HepG2 (cell line): ENCODE results near the gene CADPS2. TPM values are rescaled to one million over a fixed set of nuclear protein-coding genes. Genes with fewer than 3 reads are reported as not detected.

Experiments
- ATAC-seq: fragments of 200-7000 bp; cut with Tn5 transposase; 3 replicates; pipeline ENCODE4 v1.9.1; 2020; ENCODE audit warnings: mild to moderate bottlenecking, moderate library complexity
- BruUV-seq: library from RNA; stranded (reverse); fragments of 400-500 nt; replicated peaks from 2 replicates; lab custom pipeline; 2021; lab: Mats Ljungman, UMichigan
- CTCF ChIA-PET: fragments of 300-600 bp; formaldehyde crosslinking; extraction: SDS; loops from one replicate; lab custom pipeline; 2021; ENCODE audit warnings: low total read pairs, inconsistent platforms, low intra/inter-chr PET ratio; lab: Yijun Ruan, JAX
- POLR2A ChIA-PET: fragments of 350-600 bp; sonication (Branson Sonifier 250); formaldehyde crosslinking; loops from one replicate; lab custom pipeline; 2020; ENCODE audit warnings: antibody characterized with exemption, inconsistent platforms; lab: Yijun Ruan, JAX
- DNase-seq: peaks from one replicate; pipeline ENCODE4 v3.0.0-alpha.2; 2015; ENCODE audit warnings: low spot score
- FAIRE-seq: peaks from 3 replicates; lab custom pipeline; 2011; peaks lifted over from hg19 to GRCh38; lab: Jason Lieb, UNC
- H2AFZ ChIP-seq: one replicate; pipeline ENCODE4 v1.6.1; 2011; ENCODE audit warnings: low read length, inconsistent platforms
- H3K27ac ChIP-seq: fragments of 300-600 bp; 3 replicates; pipeline ENCODE4 v1.8.0; 2011; ENCODE audit warnings: mixed run types, mild to moderate bottlenecking, mixed read lengths, low read length, inconsistent platforms; ENCODE audit not compliant: insufficient read depth; ENCODE audit errors: extremely low read length
- H3K27me3 ChIP-seq, 2 experiments: fragments of 200-600 bp in 1 of 2; 2 replicates in 1 of 2; 3 replicates in 1 of 2; pipeline versions ENCODE4 v1.6.0 to v1.8.0; 2011; ENCODE audit warnings: low read length in 2 of 2, mild to moderate bottlenecking in 2 of 2, moderate library complexity in 2 of 2, inconsistent platforms in 1 of 2; ENCODE audit not compliant: insufficient read depth in 2 of 2, control insufficient read depth in 1 of 2
- H3K36me3 ChIP-seq, 2 experiments: fragments of 200-600 bp in 1 of 2; replicated peaks in 1 of 2; 2 replicates in 1 of 2; 3 replicates in 1 of 2; pipeline versions ENCODE4 v1.5.1 to v1.8.0; 2011; ENCODE audit warnings: low read length in 2 of 2, inconsistent platforms in 1 of 2; ENCODE audit not compliant: insufficient read depth in 2 of 2, control insufficient read depth in 1 of 2
- H3K4me1 ChIP-seq: 2 replicates; pipeline ENCODE4 v1.5.1; 2012; ENCODE audit warnings: low read length, inconsistent platforms; ENCODE audit not compliant: insufficient read depth
- H3K4me2 ChIP-seq: 2 replicates; pipeline ENCODE4 v1.6.0; 2011; ENCODE audit warnings: low read depth, low read length, inconsistent platforms
- H3K4me3 ChIP-seq, 3 experiments: fragments of 200-600 bp in 1 of 3; sonication (generic), shearing (Covaris generic) in 1 of 3; replicated peaks in 1 of 3; 2 replicates each; pipeline ENCODE4 v1.5.1; 2011 to 2016; ENCODE audit warnings: low read length in 3 of 3, inconsistent platforms in 2 of 3, low read depth in 2 of 3, mild to moderate bottlenecking in 2 of 3, control low read depth in 1 of 3, mixed read lengths in 1 of 3; ENCODE audit not compliant: insufficient read depth in 1 of 3
- H3K79me2 ChIP-seq: one replicate; pipeline ENCODE4 v1.6.1; 2011; ENCODE audit warnings: low read length, inconsistent platforms; ENCODE audit not compliant: insufficient read depth
- H3K9ac ChIP-seq: 2 replicates; pipeline ENCODE4 v1.6.0; 2011; ENCODE audit warnings: mild to moderate bottlenecking, low read depth, low read length, inconsistent platforms; ENCODE audit not compliant: insufficient read depth
- H3K9me3 ChIP-seq: 2 replicates; pipeline ENCODE4 v1.5.1; 2012; ENCODE audit warnings: mild to moderate bottlenecking, low read length
- H4K20me1 ChIP-seq: 2 replicates; pipeline ENCODE4 v1.6.0; 2011; ENCODE audit warnings: inconsistent platforms, mild to moderate bottlenecking, low read length, moderate library complexity; ENCODE audit not compliant: insufficient read depth
- CCAR2 ChIP-seq: fragments of 200-400 bp; formaldehyde crosslinking; optimal IDR thresholded peaks from 2 replicates; pipeline ENCODE3; 2018; ENCODE audit warnings: low read depth, mild to moderate bottlenecking, low read length, moderate library complexity
- DR1 ChIP-seq: sonication (generic); formaldehyde crosslinking; IDR thresholded peaks from 2 replicates; pipeline ENCODE4 v1.8.0; 2021; ENCODE audit warnings: mild to moderate bottlenecking, missing genetic modification reagents, inconsistent platforms
- GMEB1 ChIP-seq: sonication (generic); formaldehyde crosslinking; IDR thresholded peaks from 2 replicates; pipeline ENCODE4 v1.5.1; 2020; ENCODE audit warnings: missing genetic modification reagents, mild to moderate bottlenecking, borderline replicate concordance
- KDM4B ChIP-seq: sonication (generic); formaldehyde crosslinking; IDR thresholded peaks from 2 replicates; pipeline ENCODE4 v1.4.0; 2020; ENCODE audit warnings: missing genetic modification reagents
- MAFK ChIP-seq, 2 experiments: IDR thresholded peaks in 1 of 2; conservative IDR thresholded peaks in 1 of 2; 2 replicates each; pipeline ENCODE4 v1.6.1; 2011; ENCODE audit warnings: improper control_type of control experiment in 2 of 2, low read length in 2 of 2
- MYPOP ChIP-seq: sonication (generic); formaldehyde crosslinking; IDR thresholded peaks from 2 replicates; pipeline ENCODE4 v1.8.1; 2023; ENCODE audit warnings: mild to moderate bottlenecking, moderate library complexity, missing genetic modification reagents
- ZNF138 ChIP-seq: sonication (generic); formaldehyde crosslinking; IDR thresholded peaks from 2 replicates; pipeline ENCODE4 v1.5.0; 2020; ENCODE audit warnings: mild to moderate bottlenecking, low read depth, missing genetic modification reagents
- ZNF354B ChIP-seq: sonication (generic); formaldehyde crosslinking; IDR thresholded peaks from 2 replicates; pipeline ENCODE4 v1.8.0; 2022; ENCODE audit warnings: mild to moderate bottlenecking, missing genetic modification reagents
- ZNF430 ChIP-seq: sonication (generic); formaldehyde crosslinking; IDR thresholded peaks from 2 replicates; pipeline ENCODE4 v1.9.0; 2021; ENCODE audit warnings: mild to moderate bottlenecking, missing genetic modification reagents
- ZNF7 ChIP-seq: IDR thresholded peaks from 2 replicates; pipeline ENCODE4 v1.6.1; 2016; ENCODE audit warnings: missing biosample characterization, missing genetic modification reagents
- ZNF770 ChIP-seq: sonication (generic); formaldehyde crosslinking; IDR thresholded peaks from 2 replicates; pipeline ENCODE4 v1.5.0; 2020; ENCODE audit warnings: mild to moderate bottlenecking, missing genetic modification reagents
- WGBS: methylation state at CpG from one replicate; pipeline ENCODE4 v1.1.6; 2017; ENCODE audit warnings: low lambda C conversion rate; 5-methylcytosine and 5-hydroxymethylcytosine counted together
- in situ Hi-C: cut with HindIII; loops from 2 replicates; pipeline ENCODE4 v1.10.0; 2017; ENCODE audit warnings: low pct_unique_long_range_greater_than_20kb; ENCODE audit not compliant: extremely low pct_ligation_motif_present
- intact Hi-C: fragments of 100-400 bp; cut with micrococcal nuclease; formaldehyde crosslinking; loops from one replicate; pipeline ENCODE4 v1.10.0; 2022; ENCODE audit not compliant: unreplicated experiment
- polyA plus RNA-seq, 8 experiments: library from polyadenylated mRNA; depleted of rRNA in 3 of 8; stranded (reverse) in 7 of 8; unstranded in 1 of 8; fragments of >200 nt; fragmentation: Illumina TruSeq in 4 of 8; extraction: Trizol in 4 of 8; gene quantifications; 2 replicates each; pipeline versions ENCODE4 v1.2.1 to v1.2.3, GENCODE V29; 2011 to 2016; ENCODE audit warnings: low read depth in 4 of 8, missing spikeins in 1 of 8, mixed read lengths in 1 of 8; ENCODE audit not compliant: insufficient read depth in 1 of 8
- total RNA-seq, 5 experiments: library from RNA; depleted of rRNA; stranded (reverse); fragments of >200 nt; fragmentation: Illumina TruSeq; extraction: Trizol; gene quantifications; 2 replicates each; pipeline ENCODE4 v1.2.3, GENCODE V29; 2016; ENCODE audit warnings: low read depth in 1 of 5

CADPS2 gene
- total and polyA plus RNA-seq, 2 of the 13 experiments (the other 11 are each of a cell fraction or from before 2014, with no cell fraction given), result 17.6 to 43.8 TPM

- intact Hi-C loops, result no loop called here
- no peaks in the 10 kb centered on the region for H3K36me3 ChIP-seq
- no peak overlapping the region for H3K4me3 ChIP-seq
- no peaks in the 10 kb centered on the region for H4K20me1 ChIP-seq
- in situ Hi-C loops, result no loop called here
- 100% methylated on average over 1 of the region's 1 CpG for WGBS
- no peaks in the 10 kb centered on the region for H3K27me3 ChIP-seq
- no peak overlapping the region for H2AFZ ChIP-seq
- BruUV-seq, result no TSS peak
- FAIRE-seq (no peak), ATAC-seq (no peak)
- no peaks in the 10 kb centered on the region for H3K79me2 ChIP-seq
- POLR2A ChIA-PET, result no interaction called here
- no peak overlapping the region for H3K9ac ChIP-seq
- H3K27ac ChIP-seq, result no peak overlapping the region
- no peaks in the 10 kb centered on the region for H3K4me1 ChIP-seq
- H3K9me3 ChIP-seq, result no peaks in the 10 kb centered on the region
- no peak for TF ChIP-seq KDM4B (CRISPR knock-in tag)
- TF ChIP-seq ZNF430 (CRISPR knock-in tag), result no peak
- TF ChIP-seq ZNF138, result no peak
- TF ChIP-seq MAFK (conservative IDR thresholded peaks at IDR 0.05 in 1 of 2, IDR thresholded peaks at IDR 0.05 in 1 of 2; ENCODE audit: low read length in 2 of 2), result no peak
- TF ChIP-seq GMEB1, result no peak
- no peak for TF ChIP-seq ZNF770 (CRISPR knock-in tag)
- no peak for TF ChIP-seq ZNF354B (CRISPR knock-in tag)
- no peak for TF ChIP-seq DR1 (CRISPR knock-in tag)
- TF ChIP-seq CCAR2, result no peak
- TF ChIP-seq ZNF7 (CRISPR knock-in tag), result no peak
- TF ChIP-seq MYPOP (CRISPR knock-in tag), result no peak
- TF ChIP-seq, all 625 proteins: peak for 0
- CTCF ChIA-PET, result no interaction called here
- DNase-seq, result no peak
- H3K4me2 ChIP-seq, result no peak overlapping the region
These were observed 473.4 kb downstream of the CADPS2 start for GRCh38 chr7:122412883-122413282.
